Testis (tissue), 3 donors: Measurements from ENCODE around the gene PTPN12. TPM values are rescaled to one million over a fixed set of nuclear protein-coding genes. Genes with fewer than 3 reads are reported as not detected.

ENCODE experiments used
- DNase-seq: peaks from one replicate; pipeline ENCODE4 v3.0.0-alpha.2; 2019
- H3K27ac ChIP-seq, 2 donors: fragments of 200-600 bp; sonication (generic); one replicate each; pipeline ENCODE4 v1.5.1; 2019
- H3K27me3 ChIP-seq: fragments of 200-600 bp; sonication (generic); one replicate; pipeline ENCODE4 v1.5.1; 2019
- H3K36me3 ChIP-seq: fragments of 200-600 bp; sonication (generic); one replicate; pipeline ENCODE4 v1.5.1; 2017; ENCODE audit warnings: low read depth; ENCODE audit errors: missing control alignments
- H3K4me1 ChIP-seq: fragments of 200-600 bp; sonication (generic); one replicate; pipeline ENCODE4 v1.5.1; 2019
- H3K4me3 ChIP-seq, 2 donors: fragments of 200-600 bp; sonication (generic); one replicate each; pipeline ENCODE4 v1.5.1; 2017 to 2019
- H3K9me3 ChIP-seq: fragments of 200-600 bp; sonication (generic); one replicate; pipeline ENCODE4 v1.5.1; 2017
- POLR2A ChIP-seq: fragments of 450-650 bp; IDR thresholded peaks from one replicate; pipeline ENCODE4 v1.6.1; 2017; ENCODE audit warnings: antibody characterized with exemption, mild to moderate bottlenecking, moderate library complexity
- WGBS, 2 donors: methylation state at CpG; one replicate each; pipeline ENCODE4 v1.1.5; 2018; 5-methylcytosine and 5-hydroxymethylcytosine counted together
- intact Hi-C: fragments of 100-400 bp; cut with DNase I; formaldehyde crosslinking; loops from one replicate; pipeline ENCODE4 v1.15.1; 2023; ENCODE audit warnings: low total_unique reads
- polyA plus RNA-seq: library from polyadenylated mRNA; stranded (reverse); fragments of 350-450 nt; fragmentation: Illumina TruSeq; extraction: RNeasy Lipid Tissue Mini Kit (QIAGEN cat#74804); gene quantifications from one replicate; pipeline ENCODE4 v1.2.3, GENCODE V29; 2014; ENCODE audit warnings: low read depth, low replicate concordance; ENCODE audit not compliant: insufficient read depth
- total RNA-seq, 2 donors: library from RNA; depleted of rRNA; stranded (reverse); fragments of >200 nt; gene quantifications; one replicate each; pipeline ENCODE4 v1.2.3, GENCODE V29; 2016
- TF ChIP-seq, protein P1 (sequence below), 3 experiments: fragments of 450-650 bp in 2 of 3; fragments of 200-600 bp in 1 of 3; sonication (generic) in 1 of 3; IDR thresholded peaks; one replicate each; pipeline ENCODE4 v1.5.1; 2016 to 2019; ENCODE audit warnings: antibody characterized with exemption in 3 of 3, mild to moderate bottlenecking in 2 of 3, moderate library complexity in 1 of 3

PTPN12 gene
- total and polyA plus RNA-seq, 3 donors from 2014 or later, result 36.7 to 86.5 (median 82.5) TPM

GRCh38 chr7:77626586-77627308 lies 89.7 kb downstream of the PTPN12 start:
- H3K9me3 ChIP-seq, result no peaks in the 10 kb centered on the region
- no peak for DNase-seq
- no peak overlapping the region for H3K27ac ChIP-seq
- 93 to 94% methylated on average over 6 of the region's 6 CpGs for WGBS, 2 donors
- intact Hi-C loops, result no loop called here
- TF ChIP-seq, protein P1, sequence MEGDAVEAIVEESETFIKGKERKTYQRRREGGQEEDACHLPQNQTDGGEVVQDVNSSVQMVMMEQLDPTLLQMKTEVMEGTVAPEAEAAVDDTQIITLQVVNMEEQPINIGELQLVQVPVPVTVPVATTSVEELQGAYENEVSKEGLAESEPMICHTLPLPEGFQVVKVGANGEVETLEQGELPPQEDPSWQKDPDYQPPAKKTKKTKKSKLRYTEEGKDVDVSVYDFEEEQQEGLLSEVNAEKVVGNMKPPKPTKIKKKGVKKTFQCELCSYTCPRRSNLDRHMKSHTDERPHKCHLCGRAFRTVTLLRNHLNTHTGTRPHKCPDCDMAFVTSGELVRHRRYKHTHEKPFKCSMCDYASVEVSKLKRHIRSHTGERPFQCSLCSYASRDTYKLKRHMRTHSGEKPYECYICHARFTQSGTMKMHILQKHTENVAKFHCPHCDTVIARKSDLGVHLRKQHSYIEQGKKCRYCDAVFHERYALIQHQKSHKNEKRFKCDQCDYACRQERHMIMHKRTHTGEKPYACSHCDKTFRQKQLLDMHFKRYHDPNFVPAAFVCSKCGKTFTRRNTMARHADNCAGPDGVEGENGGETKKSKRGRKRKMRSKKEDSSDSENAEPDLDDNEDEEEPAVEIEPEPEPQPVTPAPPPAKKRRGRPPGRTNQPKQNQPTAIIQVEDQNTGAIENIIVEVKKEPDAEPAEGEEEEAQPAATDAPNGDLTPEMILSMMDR (IDR thresholded peaks at IDR 0.05), result no peak
- no peak overlapping the region for H3K4me3 ChIP-seq
- no peaks in the 10 kb centered on the region for H3K27me3 ChIP-seq
- no peaks in the 10 kb centered on the region for H3K4me1 ChIP-seq
- H3K36me3 ChIP-seq, result no peaks in the 10 kb centered on the region

GRCh38 chr7:77627309-77627676 lies 90.2 kb downstream of the PTPN12 start:
- H3K36me3 ChIP-seq, result no peaks in the 10 kb centered on the region
- H3K4me1 ChIP-seq, result no peaks in the 10 kb centered on the region
- no peaks in the 10 kb centered on the region for H3K9me3 ChIP-seq
- H3K27me3 ChIP-seq, result no peaks in the 10 kb centered on the region
- TF ChIP-seq POLR2A, result no peak
- TF ChIP-seq, protein P1 (IDR thresholded peaks at IDR 0.05), result no peak
- DNase-seq, result no peak
- no peak overlapping the region for H3K4me3 ChIP-seq
- no peak overlapping the region for H3K27ac ChIP-seq
- intact Hi-C loops, result no loop called here

DNA sequence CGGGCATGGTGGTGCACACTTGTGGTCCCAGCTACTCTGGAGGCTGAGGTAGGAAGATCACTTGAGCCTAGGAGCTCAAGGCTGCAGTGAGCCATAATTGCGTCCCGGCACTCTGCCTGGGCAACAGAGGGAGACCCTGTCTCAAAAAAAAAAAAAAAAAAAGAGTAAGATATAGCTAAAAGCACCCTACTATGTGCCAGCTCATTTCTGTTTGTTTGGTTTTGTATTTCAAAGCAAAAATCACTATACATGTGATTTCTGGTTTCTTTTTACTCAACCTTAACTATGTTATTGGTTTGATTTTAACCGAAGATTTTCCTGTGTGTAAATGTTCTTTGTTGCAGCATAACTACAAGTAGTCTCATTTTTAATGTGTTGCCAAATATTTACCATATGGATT lies 92.7 kb downstream of the PTPN12 start:
- DNase-seq, result no peak
- TF ChIP-seq POLR2A, result no peak
- TF ChIP-seq, protein P1 (IDR thresholded peaks at IDR 0.05), result no peak
- no peaks in the 10 kb centered on the region for H3K36me3 ChIP-seq
- no peaks in the 10 kb centered on the region for H3K27me3 ChIP-seq
- intact Hi-C loops, result no loop called here
- H3K27ac ChIP-seq, result no peak overlapping the region
- no peak overlapping the region for H3K4me3 ChIP-seq
- H3K4me1 ChIP-seq, result no peaks in the 10 kb centered on the region
- 94 to 95% methylated on average over 4 of the region's 4 CpGs for WGBS, 2 donors
- H3K9me3 ChIP-seq, result no peaks in the 10 kb centered on the region

GRCh38 chr7:77631820-77632219 lies 94.7 kb downstream of the PTPN12 start:
- DNase-seq, result no peak
- Histone ChIP-seq H3K9me3 (no peaks in the 10 kb centered on the region), H3K27ac (no peak overlapping the region), H3K4me1 (no peaks in the 10 kb centered on the region), H3K36me3 (no peaks in the 10 kb centered on the region), H3K27me3 (no peaks in the 10 kb centered on the region), H3K4me3 (no peak overlapping the region)
- TF ChIP-seq POLR2A, result no peak
- TF ChIP-seq, protein P1 (IDR thresholded peaks at IDR 0.05), result no peak
- intact Hi-C loops, result no loop called here
- WGBS, 2 donors, result 79 to 91% methylated on average over 2 of the region's 2 CpGs

DNA sequence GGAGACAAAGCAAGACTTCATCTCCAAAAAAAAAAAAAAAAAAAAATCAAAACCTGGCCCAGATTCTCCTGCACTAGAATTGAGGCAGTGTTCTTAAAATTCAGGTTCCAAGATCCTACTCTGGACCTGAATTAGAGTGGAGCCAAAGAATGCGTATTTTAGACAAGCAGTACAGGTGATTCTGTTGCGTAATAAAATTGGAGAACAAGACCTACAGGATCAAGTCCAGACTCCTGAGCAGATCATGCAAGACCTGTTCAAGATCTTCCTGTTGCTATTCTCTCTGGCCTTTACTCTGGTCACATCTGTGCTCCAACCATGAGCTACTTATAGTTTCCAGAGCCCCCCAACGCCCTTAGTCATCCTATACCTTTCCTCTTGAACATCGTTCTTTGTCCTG lies 107.7 kb downstream of the PTPN12 start:
- no peaks in the 10 kb centered on the region for H3K27me3 ChIP-seq
- 93 to 94% methylated on average over 4 of the region's 4 CpGs for WGBS, 2 donors
- no peak overlapping the region for H3K4me3 ChIP-seq
- no peaks in the 10 kb centered on the region for H3K4me1 ChIP-seq
- intact Hi-C loops, result no loop called here
- no peak overlapping the region for H3K27ac ChIP-seq
- DNase-seq, result no peak
- no peak for TF ChIP-seq POLR2A
- TF ChIP-seq, protein P1 (IDR thresholded peaks at IDR 0.05), result no peak
- no peaks in the 10 kb centered on the region for H3K9me3 ChIP-seq
- no peaks in the 10 kb centered on the region for H3K36me3 ChIP-seq
